Left ventricle myocardium superior (tissue), 1 donor: ENCODE results near the gene EVC. TPM values are rescaled to one million over a fixed set of nuclear protein-coding genes. Genes with fewer than 3 reads are reported as not detected.

Experiments
- ATAC-seq: fragments of 200-7000 bp; cut with Tn5 transposase; one replicate; pipeline ENCODE4 v1.9.1; 2020; ENCODE audit warnings: mild to moderate bottlenecking, moderate library complexity
- DNase-seq: peaks from one replicate; pipeline ENCODE4 v3.0.0-alpha.2; 2020
- intact Hi-C: fragments of 100-400 bp; cut with micrococcal nuclease; formaldehyde crosslinking; loops from one replicate; pipeline ENCODE4 v1.11.0; 2022
- total RNA-seq: library from RNA; stranded (reverse); fragmentation: NEBNext Ultra II Directional; extraction: Animal tissue kit (Norgen Biotek cat#: 25700); gene quantifications from one replicate; pipeline ENCODE4 v1.2.1, GENCODE V29; 2021
- donor health status: DM: no; HTN: yes; CAD: no; lungs with severe emphysema.

Gene EVC
- total RNA-seq, 1 donor from 2014 or later, result 6.3 TPM

DNA sequence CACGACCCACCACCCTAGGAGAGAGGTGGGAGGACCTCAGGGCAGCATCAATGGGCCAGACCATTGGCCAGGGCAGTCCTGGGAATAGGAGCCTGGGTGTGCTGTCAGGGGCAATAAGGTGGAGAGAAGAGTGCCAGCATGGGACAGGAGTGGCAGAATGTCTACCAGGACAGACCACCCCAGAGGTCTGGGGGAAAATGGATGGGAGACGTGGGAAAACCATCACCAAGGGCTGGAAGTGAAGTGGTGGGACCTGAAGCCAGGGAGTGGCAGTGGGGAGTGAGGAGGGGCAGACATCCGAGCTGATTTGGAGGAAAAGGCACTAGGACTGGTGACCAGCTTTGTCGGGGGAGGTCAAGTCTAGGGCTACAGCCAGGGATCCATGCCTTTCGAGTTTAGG, 3.6 kb upstream of the EVC start:
- intact Hi-C loops, result no loop called here
- ATAC-seq (no peak), DNase-seq (no peak)

DNA sequence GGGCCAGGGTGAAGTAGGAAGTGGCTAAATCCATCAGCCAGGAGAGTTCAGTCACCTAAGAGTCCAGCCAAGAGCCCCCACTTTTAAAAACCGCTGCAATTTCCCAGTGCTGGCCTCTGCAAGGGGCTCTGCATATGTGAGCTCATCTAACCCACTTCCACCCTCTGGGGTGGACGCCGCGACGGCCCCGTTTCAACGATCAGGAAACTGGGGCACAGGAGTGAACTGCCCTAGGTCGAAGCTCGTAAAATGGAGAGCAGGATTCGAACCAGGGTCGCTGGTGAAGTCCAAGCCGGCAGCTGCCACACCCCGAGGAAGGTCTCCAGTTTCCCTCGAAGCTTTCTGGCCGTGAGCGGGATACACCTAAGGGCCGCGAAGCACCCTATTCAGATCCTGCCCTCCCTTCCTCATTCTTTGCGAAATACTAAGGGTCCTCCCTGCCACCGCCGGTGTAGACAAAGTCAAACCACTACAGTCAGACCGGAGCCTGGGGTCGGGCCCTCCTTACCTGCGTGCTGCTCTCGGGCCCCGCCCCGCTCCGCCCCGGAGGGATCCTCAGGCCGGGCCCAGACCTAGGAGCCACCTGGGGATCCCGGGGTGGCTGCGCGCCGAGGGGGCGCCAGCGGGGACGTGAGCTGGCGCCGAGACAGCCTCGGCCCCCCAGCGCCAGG, 3.1 kb upstream of the EVC start:
- intact Hi-C loops, result no loop called here
- DNase-seq (no peak), ATAC-seq (peak; percentile 8)

DNA sequence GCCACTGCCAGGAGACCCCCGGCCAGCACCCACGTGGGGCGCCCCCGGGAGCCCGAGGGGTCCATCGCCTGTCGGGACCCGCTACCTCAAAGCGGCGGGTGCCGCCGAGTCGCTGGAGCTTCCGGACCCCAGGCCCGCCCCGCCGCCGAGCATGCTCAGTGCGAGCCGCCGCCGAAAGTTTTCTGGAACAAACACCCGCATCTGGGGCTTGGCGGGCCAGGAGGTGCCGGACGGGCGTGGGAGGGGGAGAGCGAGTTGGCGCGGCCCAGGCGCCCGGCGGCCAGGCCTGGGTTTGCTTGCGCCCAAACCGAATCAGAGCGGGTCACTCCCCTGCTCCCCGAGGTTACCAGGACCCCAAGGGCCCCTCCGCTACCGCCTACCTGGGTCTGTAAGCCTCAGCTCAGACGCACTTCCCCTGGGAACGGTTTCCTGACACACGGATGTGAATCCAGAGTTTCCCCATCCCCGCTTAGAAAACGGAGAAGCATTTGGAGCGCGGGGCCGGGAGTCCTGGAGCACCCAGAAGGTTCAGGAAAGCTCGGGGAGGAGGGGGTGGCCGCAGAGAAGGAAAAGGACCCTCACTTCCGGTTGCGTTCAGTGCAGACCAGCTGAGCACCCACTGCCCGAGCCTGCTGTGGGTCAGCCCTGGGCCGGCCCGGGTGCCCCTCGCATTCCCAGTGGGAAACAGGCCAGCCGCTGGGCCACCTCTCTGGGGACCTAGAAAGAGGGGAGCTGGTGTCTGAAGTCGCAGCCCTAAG, 2.4 kb upstream of the EVC start, which contains the start of gene EVC2:
EVC2 (minus strand) TSS at position 111 of the 758 bp plus-strand sequence; CDS start at position 65, 46 bp downstream.
- DNase-seq (peak; percentile 87), ATAC-seq (peak; percentile 78)
- intact Hi-C loops, result no loop called here

DNA sequence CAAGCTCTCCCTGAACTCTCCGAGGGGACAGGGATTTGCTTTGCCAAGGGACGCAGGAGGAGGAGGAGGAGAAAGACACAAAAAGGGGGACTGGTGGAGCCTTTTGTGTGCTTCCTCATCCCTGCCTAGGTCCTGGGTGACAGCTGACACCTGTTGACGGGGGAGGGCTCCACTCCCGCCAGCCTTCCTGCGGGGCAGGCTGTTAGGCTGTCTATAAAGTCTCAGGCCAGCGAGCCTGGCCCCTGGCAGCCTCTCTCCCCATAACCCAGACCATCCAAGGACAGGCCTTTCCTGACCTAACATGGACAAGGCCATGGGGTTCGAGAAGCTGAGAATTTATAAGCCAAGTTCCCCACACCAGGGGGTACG, 1.8 kb upstream of the EVC start:
- no peak for DNase-seq
- no peak for ATAC-seq
- intact Hi-C loops, result no loop called here

DNA sequence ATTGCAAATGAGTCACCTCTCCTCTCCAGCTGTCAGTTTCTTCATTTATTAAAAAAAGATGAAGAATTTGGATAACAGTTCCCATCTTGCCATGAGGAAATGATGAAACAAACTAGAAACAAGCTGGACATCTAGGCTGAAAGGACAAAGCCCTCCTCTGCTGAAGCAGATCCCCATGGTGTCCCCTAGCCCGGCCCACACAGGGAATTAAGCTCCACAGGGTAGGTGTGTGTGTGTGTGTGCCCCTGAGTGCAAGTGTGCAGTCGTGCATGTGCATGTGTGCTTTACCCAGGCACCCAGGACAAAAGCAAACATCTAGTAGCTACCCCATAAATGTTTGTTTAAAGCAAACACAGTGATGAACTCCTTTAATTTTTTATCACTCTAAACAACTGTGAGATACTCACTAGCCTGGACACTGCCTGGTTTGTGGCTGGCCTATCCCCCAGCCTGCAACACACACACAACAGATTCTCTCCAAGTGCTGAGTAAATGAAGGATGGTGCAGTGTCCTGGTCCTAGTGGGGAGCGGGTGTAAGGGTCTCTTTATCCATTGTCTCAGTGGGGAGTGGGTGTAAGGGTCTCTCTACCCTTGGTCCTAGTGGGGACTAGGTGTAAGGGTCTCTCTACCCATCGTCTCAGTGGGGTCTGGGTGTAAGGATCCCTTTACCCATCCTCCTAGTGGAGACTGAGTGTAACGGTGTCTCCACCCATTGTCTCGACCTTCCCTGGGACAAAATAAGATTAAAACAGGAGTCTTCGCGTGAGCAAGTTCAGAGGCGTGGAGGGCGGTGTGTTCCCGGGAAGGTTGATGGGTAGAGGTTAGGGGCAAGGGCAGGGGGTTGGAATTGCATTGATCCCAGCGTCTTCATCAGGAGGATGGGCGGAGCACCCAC, 688 bp upstream of the EVC start:
- ATAC-seq (peak; percentile 19), DNase-seq (no peak)
- intact Hi-C loops, result no loop called here

DNA sequence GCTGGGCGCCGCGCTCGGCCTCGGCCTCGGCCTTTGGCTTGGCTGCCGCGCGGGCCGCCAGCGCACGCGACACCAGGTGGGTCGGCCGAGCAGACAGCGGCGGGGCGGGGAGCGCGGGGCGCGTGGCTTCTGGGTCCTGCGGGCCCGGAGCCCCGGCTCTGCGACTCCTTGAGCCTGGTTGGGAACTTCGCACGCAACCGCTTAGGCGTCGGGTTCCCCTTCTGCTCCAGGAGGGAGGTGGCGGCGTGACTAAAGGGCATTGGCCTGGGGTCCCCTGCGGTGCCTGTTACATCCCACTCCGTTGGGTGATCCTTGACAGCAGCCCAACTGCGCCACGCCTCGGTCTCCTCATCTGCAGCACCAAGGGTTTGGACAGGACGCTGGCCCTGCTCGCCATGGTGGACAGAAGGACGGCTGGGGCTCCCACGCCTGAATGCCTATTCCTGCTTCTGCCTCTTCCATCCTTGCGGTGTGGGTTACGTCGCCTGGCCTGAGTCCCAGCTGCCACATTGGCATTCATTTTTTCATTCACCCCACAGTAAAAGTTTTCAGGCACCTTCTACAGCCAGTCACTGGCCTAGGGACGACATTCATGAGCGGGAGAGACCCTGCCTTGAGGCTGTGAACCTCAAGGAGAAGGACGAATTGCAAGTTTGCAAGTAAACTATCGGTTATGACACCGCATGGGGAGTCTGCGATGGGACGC, 631 bp downstream of the EVC start:
- DNase-seq (peak; percentile 60), ATAC-seq (peak; percentile 2)
- intact Hi-C loops, result no loop called here

DNA sequence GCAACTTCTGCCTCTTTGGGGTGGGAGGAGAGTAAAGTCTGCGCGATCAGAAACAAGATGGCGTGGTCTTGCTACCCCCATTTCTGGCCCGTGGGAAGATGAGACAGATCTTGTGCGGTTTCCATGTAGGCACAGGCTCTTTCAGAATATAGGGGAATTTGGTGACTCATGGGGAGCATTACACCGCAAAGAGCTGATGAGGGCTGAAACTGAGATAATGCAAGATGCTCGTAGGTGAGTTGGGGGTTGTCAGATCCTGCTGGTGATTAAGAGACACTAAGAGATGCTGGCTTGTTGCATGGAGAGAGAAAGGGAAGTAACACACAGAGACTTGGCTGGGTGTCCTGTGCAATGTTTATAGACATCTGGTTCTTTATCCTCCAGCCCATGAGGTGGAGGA, 1.5 kb downstream of the EVC start:
- ATAC-seq (no peak), DNase-seq (no peak)
- intact Hi-C loops, result no loop called here

DNA sequence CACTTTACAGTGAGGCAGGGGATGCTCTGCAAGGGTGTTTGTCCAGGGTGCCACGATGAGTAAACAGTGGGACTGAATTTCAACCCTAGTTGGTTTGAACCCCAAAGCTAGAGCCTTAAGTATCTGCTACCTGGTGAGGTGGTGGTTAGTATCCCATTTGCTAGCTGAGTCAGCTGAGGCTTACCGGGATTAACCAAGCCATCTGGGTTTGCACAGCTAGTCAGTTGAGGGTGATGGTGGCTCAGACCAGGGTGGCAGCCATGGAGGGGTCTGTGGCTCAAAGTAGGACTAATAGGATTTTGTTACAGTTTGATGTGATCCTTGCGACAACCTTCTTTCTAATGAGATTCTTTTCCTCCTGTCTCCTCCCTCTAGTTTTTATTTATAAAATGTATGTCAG, 1.9 kb downstream of the EVC start:
- intact Hi-C loops, result no loop called here
- ATAC-seq (no peak), DNase-seq (no peak)

DNA sequence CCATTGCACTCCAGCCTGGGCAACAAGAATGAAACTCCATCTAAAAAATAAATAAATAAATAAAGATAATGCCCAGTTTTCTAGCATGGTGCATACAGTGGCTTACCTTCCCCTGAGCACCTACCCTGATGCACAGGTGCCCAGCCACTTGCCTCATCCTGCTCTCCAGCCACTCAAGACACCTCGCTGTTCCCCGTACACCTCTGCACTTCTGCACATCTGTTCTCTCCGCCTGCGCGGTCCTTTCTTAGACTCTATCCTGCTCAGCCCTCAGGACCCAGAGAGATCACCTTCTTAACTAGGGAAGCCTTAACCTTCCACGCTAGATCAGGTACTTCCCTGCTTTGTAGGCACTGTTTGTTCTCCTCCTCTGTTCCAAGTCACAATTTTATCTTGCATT, 2.9 kb downstream of the EVC start:
- ATAC-seq, result no peak
- intact Hi-C loops, result no loop called here

DNA sequence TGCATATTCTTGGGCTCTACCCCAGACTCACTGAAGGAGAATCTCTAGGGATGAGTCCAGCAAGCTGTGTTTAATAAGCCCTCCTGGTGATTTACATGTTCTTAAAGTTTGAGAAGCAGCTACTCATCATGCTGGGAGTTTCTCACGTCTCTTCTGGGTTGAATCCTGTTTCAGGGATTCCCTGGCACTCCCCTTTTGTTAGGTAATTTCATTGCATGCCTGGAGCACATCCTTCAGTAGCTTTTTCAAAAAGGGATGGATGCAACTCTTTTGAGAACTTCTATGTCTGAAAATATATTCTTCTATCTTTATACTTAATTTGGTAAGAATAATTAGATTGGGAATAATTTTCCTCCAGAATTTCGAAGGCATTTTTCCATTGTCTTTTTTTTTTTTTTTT, 4.4 kb downstream of the EVC start:
- intact Hi-C loops, result no loop called here
- DNase-seq (no peak), ATAC-seq (no peak)

More for the DNA sequence above, 2.9 kb downstream of the EVC start:
- DNase-seq, result no peak

DNA sequence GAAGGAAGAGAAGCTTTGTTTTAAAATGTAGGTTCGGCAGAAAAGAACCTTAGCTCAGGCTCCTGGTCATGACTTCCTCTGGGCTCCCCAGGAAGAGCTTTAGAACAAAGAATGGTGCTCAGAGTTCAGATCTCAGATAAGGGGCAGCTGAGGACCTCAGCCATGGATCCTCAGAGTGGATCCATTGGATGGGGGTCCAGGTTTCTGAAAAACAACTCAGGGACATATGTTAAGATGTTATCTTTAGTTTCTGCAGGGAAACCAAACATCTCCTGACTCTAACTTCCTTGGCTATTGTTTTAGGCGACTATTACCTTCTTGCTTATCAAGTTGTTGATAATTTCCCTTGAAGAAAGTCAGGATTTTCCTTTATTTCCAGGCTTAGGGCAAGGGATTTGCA, 5.4 kb downstream of the EVC start:
- ATAC-seq, result no peak
- no peak for DNase-seq
- intact Hi-C loops, result no loop called here

DNA sequence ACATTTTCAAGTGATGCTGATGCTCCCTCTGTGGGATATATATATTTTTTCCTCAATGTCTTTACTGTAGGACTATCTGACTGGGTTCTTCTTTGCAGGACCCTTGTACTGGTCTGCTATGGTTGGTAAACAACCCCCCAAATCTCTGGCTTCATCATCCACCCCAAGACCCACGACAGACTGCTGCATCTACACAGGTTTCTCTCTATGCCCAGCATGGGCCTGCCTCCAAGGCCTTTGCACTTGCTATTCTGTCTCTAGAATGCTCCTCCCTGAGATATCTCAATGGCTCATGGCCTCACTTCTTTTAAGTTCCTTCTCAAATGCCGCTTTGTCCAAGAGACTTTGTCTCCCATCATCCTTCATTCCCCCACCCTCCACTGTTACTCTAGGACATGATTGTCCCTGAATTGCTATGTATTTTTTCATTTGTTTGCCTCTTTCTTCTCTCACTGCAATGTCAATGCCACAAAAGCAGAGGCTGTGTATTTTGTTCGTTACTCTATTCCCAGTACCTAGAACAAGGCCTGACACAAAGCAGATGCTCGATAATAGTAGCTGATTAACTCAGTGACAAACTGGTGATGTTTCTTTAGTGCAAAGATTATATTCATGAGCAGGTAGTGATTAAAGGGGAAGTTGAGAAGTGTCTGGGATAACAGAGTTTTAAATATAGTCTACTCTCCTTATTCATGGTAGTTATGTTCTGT, 6.6 kb downstream of the EVC start:
- ATAC-seq (no peak), DNase-seq (no peak)
- intact Hi-C loops, result no loop called here

DNA sequence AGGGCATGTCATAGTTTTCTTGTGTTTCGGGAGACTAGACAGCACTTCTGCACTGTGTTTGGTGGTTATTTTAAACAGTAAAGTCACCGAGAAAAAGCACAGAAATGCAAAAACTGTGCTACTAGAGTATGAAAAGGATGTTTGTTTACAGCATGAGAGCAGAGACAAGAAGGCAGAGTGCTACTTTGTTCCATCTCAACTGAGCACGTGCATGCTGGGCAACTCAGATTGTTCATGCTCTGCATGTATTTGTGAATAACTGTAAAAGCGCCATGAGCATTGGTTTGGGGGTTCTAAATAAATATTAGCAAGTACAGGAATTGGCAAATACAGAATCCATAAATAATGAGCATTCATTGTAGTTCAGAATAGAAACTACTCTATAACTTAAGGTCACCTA, 7.4 kb downstream of the EVC start:
- DNase-seq (no peak), ATAC-seq (no peak)
- intact Hi-C loops, result no loop called here

DNA sequence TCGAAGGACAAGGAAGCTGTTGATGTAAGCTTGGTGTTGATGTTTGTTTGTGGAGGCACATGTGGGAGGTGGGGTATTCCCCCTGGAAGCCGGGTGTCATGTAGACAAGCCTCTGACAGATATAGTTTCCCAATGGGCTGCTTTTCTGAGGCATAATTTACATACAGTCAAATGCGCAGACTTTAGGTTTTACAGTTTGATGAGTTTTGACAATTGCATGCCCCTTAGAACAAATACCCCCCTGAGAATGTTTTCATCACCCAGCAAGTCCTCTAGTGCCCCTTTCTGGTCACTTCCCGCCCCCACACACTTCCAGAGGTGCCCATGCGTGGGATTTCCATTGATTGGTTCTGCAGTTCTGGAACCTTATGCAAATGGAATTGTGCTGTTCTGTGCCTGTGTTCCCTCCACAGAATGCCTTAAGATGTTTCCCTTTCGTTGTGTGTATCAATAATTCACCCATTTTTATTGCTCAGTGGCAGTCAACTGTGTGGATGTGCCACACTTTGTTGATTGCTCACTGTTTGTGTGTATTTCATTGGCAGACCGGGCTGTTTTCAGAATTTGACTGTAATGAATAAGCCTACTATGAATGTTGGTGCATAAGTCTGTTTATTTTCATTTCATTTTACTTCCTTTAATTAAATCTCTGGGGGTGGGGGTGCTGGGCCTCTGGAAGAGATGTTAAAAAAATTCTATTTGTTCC, 8.5 kb downstream of the EVC start:
- no peak for ATAC-seq
- DNase-seq, result no peak
- intact Hi-C loops, result no loop called here

DNA sequence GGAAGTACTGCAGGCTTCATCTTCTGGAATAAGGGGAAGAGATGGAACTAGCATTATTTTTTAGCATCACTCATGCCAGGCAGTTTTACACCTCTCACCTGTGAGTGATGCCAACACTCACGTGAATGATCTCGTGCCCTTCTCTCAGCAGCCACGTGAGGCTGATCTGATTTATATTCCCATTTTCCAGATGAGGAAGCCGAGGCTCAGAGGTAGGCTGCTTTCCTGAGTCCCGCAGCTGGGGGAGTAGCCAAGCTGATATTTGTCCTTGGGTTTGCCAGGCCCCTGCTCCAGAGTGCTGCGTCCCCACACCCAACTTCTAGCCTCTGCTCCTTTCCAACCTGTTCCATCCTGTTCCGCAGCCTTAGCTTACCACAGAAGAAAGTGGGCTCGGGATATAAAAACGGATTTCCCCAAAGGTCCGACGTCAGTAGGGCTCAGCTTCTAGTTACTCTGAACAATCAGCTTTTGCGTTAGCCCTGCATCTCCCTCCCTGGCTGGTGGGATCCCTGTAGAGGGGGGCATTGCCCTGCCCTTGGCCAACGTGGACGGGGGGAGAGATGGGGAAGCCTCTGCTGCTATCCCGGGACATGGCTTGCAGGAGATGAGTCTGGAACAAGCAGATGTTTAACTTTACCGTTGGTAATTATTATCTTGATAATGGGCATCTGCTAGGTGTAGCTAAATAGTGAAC, 9.3 kb downstream of the EVC start:
- no peak for ATAC-seq
- DNase-seq, result no peak
- intact Hi-C loops, result no loop called here

DNA sequence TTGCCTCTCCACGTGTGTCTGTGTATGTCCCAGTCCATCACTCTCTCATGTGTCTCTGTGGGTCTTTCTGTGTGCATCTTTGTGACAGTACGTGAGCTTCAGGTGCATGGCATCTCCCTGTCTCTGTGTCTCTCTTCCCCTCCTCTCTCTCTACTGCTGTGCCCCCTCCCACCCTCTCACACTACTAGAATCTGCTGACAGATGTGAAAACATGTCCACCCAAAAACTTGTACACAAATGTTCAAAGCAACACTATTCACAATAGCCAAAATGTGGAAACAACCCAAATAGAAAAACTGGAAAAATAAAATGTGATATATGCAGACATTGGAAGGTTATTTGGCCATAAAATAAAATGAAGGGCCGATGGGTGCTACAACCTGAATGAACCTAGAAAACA, 10.0 kb downstream of the EVC start:
- no peak for ATAC-seq
- no peak for DNase-seq
- intact Hi-C loops, result no loop called here

DNA sequence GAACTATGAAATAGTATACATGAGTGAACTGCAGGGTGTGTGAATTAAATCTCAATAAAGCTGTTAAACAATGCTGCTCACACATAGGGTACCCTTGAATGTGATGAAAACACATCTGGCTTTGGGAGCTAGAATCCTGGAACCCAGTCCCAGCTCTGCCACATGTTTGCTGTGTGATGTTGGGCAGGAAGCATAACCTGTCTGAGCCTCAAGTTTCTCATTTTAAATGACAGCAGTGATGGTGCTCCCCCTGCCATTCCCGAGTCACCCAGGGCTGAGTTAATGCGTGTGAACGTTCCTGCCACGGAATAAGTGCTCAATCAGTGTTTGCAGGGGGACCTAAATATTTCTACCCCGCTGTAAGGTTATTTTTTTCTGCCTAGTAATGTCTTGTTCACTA, 10.9 kb downstream of the EVC start:
- ATAC-seq (no peak), DNase-seq (no peak)
- intact Hi-C loops, result no loop called here

DNA sequence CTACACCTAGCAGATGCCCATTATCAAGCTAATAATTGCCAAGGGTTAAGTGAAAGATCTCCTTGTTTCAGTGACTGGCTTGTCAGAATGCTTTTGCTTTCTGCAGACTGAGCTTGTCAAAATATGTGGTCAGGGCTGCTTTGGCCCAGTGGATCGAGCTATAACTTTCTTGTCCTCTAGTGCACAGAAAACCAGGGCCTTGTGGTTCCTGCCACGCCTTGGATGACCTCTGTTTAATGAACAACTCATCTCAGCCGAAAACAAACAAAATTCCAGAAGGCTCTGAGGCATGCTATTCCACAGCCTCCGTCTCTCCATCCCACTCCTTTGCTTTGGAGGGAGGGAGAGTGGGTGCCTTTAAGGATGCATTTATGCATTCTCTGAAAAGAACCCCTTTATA, 11.3 kb downstream of the EVC start:
- ATAC-seq, result no peak
- intact Hi-C loops, result no loop called here
- no peak for DNase-seq
